Astrocyte (in vitro differentiated cells and primary cell): ENCODE data around the gene CYREN. TPM values are rescaled to one million over a fixed set of nuclear protein-coding genes. Genes with fewer than 3 reads are reported as not detected.

ENCODE experiments used
- DNase-seq: peaks from one replicate; pipeline ENCODE4 v3.0.0-alpha.2; 2010; ENCODE audit warnings: low read depth
- FAIRE-seq: peaks from 2 replicates; lab custom pipeline; 2011; peaks lifted over from hg19 to GRCh38; lab: Jason Lieb, UNC
- H2AFZ ChIP-seq: 2 replicates; pipeline ENCODE4 v1.6.0; 2012; ENCODE audit warnings: low read depth, low read length, inconsistent platforms
- H3K27ac ChIP-seq: 2 replicates; pipeline ENCODE4 v1.5.1; 2011; ENCODE audit warnings: low read depth, low read length, inconsistent platforms
- H3K27me3 ChIP-seq: 2 replicates; pipeline ENCODE4 v1.6.0; 2011; ENCODE audit warnings: low read length, inconsistent platforms; ENCODE audit not compliant: insufficient read depth
- H3K36me3 ChIP-seq: 2 replicates; pipeline ENCODE4 v1.5.1; 2011; ENCODE audit warnings: low read length, inconsistent platforms; ENCODE audit not compliant: insufficient read depth
- H3K4me1 ChIP-seq: 2 replicates; pipeline ENCODE4 v1.5.1; 2011; ENCODE audit warnings: low read length, inconsistent platforms; ENCODE audit not compliant: insufficient read depth
- H3K4me2 ChIP-seq: 2 replicates; pipeline ENCODE4 v1.6.0; 2012; ENCODE audit warnings: low read length, inconsistent platforms
- H3K4me3 ChIP-seq: 2 replicates; pipeline ENCODE4 v1.5.1; 2011; ENCODE audit warnings: low read depth, mild to moderate bottlenecking, low read length, inconsistent platforms; ENCODE audit not compliant: insufficient read depth
- H3K79me2 ChIP-seq: 2 replicates; pipeline ENCODE4 v1.6.0; 2012; ENCODE audit warnings: mild to moderate bottlenecking, low read length, inconsistent platforms; ENCODE audit not compliant: insufficient read depth
- H3K9ac ChIP-seq: 2 replicates; pipeline ENCODE4 v1.6.0; 2012; ENCODE audit warnings: mild to moderate bottlenecking, low read length, inconsistent platforms
- H3K9me3 ChIP-seq: 2 replicates; pipeline ENCODE4 v1.5.1; 2012; ENCODE audit warnings: low read depth, mild to moderate bottlenecking, low read length, inconsistent platforms; ENCODE audit not compliant: insufficient read depth
- H4K20me1 ChIP-seq: 2 replicates; pipeline ENCODE4 v1.6.0; 2012; ENCODE audit warnings: low read length, inconsistent platforms; ENCODE audit not compliant: insufficient read depth
- H3K27ac Mint-ChIP-seq: one replicate; pipeline ENCODE4 v1.8.0; 2021; ENCODE audit warnings: mild to moderate bottlenecking, mixed read lengths; ENCODE audit not compliant: unreplicated experiment
- H3K27me3 Mint-ChIP-seq: one replicate; pipeline ENCODE4 v1.8.0; 2021; ENCODE audit warnings: low read depth, mixed read lengths; ENCODE audit not compliant: unreplicated experiment
- H3K36me3 Mint-ChIP-seq: one replicate; pipeline ENCODE4 v1.8.0; 2021; ENCODE audit warnings: low read depth, mixed read lengths; ENCODE audit not compliant: unreplicated experiment
- H3K4me1 Mint-ChIP-seq: one replicate; pipeline ENCODE4 v1.8.0; 2021; ENCODE audit warnings: low read depth, mixed read lengths; ENCODE audit not compliant: unreplicated experiment
- H3K4me3 Mint-ChIP-seq: one replicate; pipeline ENCODE4 v1.8.0; 2021; ENCODE audit warnings: mild to moderate bottlenecking, moderate library complexity, mixed read lengths; ENCODE audit not compliant: unreplicated experiment
- H3K9me3 Mint-ChIP-seq: one replicate; pipeline ENCODE4 v1.8.0; 2021; ENCODE audit warnings: mild to moderate bottlenecking, mixed read lengths; ENCODE audit not compliant: unreplicated experiment
- EZH2 ChIP-seq: IDR thresholded peaks from 2 replicates; pipeline ENCODE4 v1.6.1; 2012; ENCODE audit warnings: mild to moderate bottlenecking, low read length, inconsistent platforms; ENCODE audit not compliant: insufficient read depth
- total RNA-seq: library from RNA; stranded (reverse); gene quantifications from 2 replicates; pipeline ENCODE4 v1.2.1, GENCODE V29; 2021
- TF ChIP-seq, protein P1 (sequence below): IDR thresholded peaks from 2 replicates; pipeline ENCODE4 v1.5.1; 2011; ENCODE audit warnings: low read depth, mild to moderate bottlenecking, inconsistent platforms, low read length, moderate library complexity; ENCODE audit not compliant: insufficient read depth

The CYREN gene
- total RNA-seq, 1 donor from 2014 or later: 31.0 TPM

DNA sequence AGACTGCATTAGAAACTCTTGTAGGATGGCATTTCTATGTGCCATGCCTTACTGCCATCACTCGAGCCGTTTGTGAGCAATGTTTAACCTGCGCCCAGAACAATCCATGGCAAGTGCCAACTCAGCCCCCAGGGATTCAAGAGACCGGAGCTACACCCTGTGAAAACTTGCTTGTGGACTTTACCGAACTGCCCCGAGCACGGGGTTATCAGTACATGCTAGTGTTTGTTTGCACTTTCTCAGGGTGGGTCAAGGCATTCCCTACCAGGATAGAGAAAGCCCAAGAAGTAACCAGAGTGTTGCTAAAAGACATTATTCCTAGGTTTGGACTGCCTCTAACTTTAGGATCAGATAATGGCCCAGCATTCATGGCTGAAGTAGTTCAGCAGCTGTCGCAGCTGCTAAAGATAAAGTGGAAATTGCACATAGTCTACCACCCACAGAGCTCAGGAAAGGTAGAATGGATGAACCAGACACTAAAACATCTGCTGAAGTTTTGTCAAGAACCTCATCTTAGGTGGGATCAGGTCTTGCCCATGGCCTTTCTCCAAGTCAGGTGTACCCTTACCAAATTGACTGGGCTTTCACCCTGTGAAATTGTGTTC is 8.9 kb upstream of the CYREN start:
- Mint-ChIP-seq H3K36me3 (peaks cover 37% of the 10 kb centered on the region), H3K4me1 (peaks cover 5% of the 10 kb centered on the region), H3K4me3 (no peak overlapping the region), H3K9me3 (peaks cover 36% of the 10 kb centered on the region), H3K27ac (no peak overlapping the region), H3K27me3 (no peaks in the 10 kb centered on the region)
- H2AFZ ChIP-seq: no peak overlapping the region
- H3K4me3 ChIP-seq: no peak overlapping the region
- H4K20me1 ChIP-seq: no peaks in the 10 kb centered on the region
- H3K36me3 ChIP-seq: peaks cover 7% of the 10 kb centered on the region
- no peaks in the 10 kb centered on the region for H3K79me2 ChIP-seq
- DNase-seq (no peak), FAIRE-seq (no peak)
- H3K4me2 ChIP-seq: no peak overlapping the region
- no peaks in the 10 kb centered on the region for H3K4me1 ChIP-seq
- H3K9me3 ChIP-seq: peaks cover 27% of the 10 kb centered on the region
- no peaks in the 10 kb centered on the region for H3K27me3 ChIP-seq
- no peak overlapping the region for H3K9ac ChIP-seq
- no peak overlapping the region for H3K27ac ChIP-seq
- TF ChIP-seq, protein P1, sequence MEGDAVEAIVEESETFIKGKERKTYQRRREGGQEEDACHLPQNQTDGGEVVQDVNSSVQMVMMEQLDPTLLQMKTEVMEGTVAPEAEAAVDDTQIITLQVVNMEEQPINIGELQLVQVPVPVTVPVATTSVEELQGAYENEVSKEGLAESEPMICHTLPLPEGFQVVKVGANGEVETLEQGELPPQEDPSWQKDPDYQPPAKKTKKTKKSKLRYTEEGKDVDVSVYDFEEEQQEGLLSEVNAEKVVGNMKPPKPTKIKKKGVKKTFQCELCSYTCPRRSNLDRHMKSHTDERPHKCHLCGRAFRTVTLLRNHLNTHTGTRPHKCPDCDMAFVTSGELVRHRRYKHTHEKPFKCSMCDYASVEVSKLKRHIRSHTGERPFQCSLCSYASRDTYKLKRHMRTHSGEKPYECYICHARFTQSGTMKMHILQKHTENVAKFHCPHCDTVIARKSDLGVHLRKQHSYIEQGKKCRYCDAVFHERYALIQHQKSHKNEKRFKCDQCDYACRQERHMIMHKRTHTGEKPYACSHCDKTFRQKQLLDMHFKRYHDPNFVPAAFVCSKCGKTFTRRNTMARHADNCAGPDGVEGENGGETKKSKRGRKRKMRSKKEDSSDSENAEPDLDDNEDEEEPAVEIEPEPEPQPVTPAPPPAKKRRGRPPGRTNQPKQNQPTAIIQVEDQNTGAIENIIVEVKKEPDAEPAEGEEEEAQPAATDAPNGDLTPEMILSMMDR: no peak
- no peak for TF ChIP-seq EZH2

DNA sequence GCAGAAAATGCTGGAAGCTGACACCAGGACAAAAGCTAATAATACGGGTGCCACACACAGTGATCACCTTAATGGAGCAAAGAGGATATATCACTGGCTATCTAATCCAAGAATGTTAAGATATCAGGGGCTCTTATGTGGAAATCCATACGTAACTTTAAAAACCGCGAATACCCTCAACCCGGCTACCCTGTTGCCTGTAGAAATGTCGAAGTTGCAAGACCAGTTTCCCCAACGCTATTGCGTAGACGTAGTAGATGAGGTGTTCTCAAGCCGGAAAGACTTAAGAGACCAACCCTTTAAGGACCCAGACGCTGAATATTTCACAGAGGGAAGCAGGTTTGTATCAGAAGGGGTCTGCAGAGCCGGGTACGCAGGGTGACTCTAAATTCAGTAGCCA is 7.9 kb upstream of the CYREN start:
- H3K9me3 Mint-ChIP-seq: peaks cover 30% of the 10 kb centered on the region
- Histone ChIP-seq H3K79me2 (no peaks in the 10 kb centered on the region), H3K27me3 (no peaks in the 10 kb centered on the region), H3K4me1 (no peaks in the 10 kb centered on the region), H3K9ac (no peak overlapping the region), H3K27ac (no peak overlapping the region), H2AFZ (no peak overlapping the region), H3K4me3 (no peak overlapping the region), H3K4me2 (no peak overlapping the region), H3K9me3 (peaks cover 27% of the 10 kb centered on the region), H4K20me1 (no peaks in the 10 kb centered on the region), H3K36me3 (peaks cover 7% of the 10 kb centered on the region)
- no peak overlapping the region for H3K27ac Mint-ChIP-seq
- H3K4me1 Mint-ChIP-seq: peaks cover 5% of the 10 kb centered on the region
- DNase-seq: no peak
- no peak for TF ChIP-seq EZH2
- TF ChIP-seq, protein P1: no peak
- no peak overlapping the region for H3K4me3 Mint-ChIP-seq
- FAIRE-seq: no peak
- H3K36me3 Mint-ChIP-seq: peaks cover 27% of the 10 kb centered on the region
- H3K27me3 Mint-ChIP-seq: no peaks in the 10 kb centered on the region

DNA sequence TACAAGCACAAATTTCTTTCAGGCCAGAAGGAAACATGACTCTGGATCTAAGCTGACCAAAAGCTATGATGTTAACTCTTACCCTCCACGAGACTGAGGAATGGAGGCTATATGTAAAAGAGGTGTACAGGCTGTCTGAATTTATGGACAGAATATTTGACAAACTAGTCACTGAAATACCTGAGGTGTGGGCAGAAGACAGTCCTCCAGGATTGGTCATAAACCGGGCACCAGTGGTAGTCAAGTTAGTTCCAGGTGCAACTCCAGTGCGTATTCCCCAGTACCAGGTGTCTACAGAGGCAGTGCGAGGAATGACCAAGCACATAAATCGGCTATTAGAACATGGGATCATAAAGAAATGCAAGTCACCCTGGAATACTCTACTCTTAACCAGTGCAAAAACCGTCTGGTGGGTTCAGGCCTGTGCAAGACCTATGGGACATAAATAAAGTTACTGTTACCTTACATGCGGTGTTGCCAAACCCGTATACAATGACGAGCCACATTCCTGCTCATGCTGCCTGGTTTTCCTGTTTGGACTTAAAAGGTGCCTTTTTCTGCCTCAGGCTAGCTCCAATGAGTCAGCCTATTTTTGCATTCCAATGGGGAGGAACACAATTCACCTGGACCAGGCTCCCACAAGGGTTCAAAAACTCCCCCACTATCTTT is 6.7 kb upstream of the CYREN start:
- peak overlapping the region; percentile 72 for H3K27ac Mint-ChIP-seq
- FAIRE-seq: no peak
- H3K4me1 ChIP-seq: no peaks in the 10 kb centered on the region

More for the DNA sequence above, 6.7 kb upstream of the CYREN start:
- Histone ChIP-seq H3K9me3 (peaks cover 24% of the 10 kb centered on the region), H3K9ac (no peak overlapping the region), H3K4me3 (no peak overlapping the region), H2AFZ (no peak overlapping the region), H3K27ac (no peak overlapping the region), H3K79me2 (no peaks in the 10 kb centered on the region), H3K4me2 (no peak overlapping the region), H3K27me3 (no peaks in the 10 kb centered on the region), H3K36me3 (peaks cover 3% of the 10 kb centered on the region), H4K20me1 (no peaks in the 10 kb centered on the region)
- no peak for TF ChIP-seq EZH2
- TF ChIP-seq, protein P1: no peak
- H3K36me3 Mint-ChIP-seq: peaks cover 15% of the 10 kb centered on the region
- H3K4me1 Mint-ChIP-seq: peaks cover 6% of the 10 kb centered on the region
- peaks cover 23% of the 10 kb centered on the region for H3K9me3 Mint-ChIP-seq
- DNase-seq: no peak
- H3K27me3 Mint-ChIP-seq: no peaks in the 10 kb centered on the region
- H3K4me3 Mint-ChIP-seq: no peak overlapping the region
